ENCODE results near the gene DIP2C.

Gene DIP2C

DNA sequence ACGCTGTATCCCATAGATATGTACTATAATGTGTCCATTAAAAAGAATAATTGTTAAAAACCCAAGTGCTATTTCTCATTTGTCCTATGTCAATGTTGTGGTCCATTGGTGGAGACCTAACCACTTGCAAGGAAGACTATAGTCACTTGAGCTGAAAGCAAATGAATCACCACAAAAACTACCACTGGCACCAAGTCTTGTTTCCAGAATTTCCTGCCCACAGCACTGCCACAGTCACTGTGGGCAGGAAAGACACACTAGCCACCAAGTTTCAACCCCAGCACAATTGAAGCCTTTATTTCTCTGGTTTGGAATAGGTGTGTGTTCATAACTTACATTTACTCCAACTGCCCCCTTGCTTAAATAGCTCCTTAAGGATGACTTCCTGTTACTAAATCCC is 12.4 kb downstream of the DIP2C start:
- no peak for DNase-seq

DNA sequence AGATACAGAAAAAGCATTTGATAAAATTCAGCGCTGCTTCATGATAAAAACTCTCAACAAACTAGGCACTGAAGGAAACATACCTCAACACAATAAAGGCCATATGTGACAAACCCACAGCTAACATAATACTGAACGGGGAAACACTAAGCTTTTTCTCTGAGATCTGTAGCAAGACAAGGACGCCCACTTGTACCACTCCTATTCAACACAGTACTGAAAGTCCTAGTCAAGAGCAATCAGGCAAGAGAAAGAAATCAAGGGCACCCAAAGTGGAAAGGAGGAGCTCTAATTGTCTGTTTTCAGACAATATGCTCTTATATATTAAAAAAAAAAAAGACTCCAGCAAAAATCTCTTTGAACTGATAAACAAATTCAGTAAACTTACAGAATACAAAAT is 13.3 kb downstream of the DIP2C start:
- DNase-seq = no peak

DNA sequence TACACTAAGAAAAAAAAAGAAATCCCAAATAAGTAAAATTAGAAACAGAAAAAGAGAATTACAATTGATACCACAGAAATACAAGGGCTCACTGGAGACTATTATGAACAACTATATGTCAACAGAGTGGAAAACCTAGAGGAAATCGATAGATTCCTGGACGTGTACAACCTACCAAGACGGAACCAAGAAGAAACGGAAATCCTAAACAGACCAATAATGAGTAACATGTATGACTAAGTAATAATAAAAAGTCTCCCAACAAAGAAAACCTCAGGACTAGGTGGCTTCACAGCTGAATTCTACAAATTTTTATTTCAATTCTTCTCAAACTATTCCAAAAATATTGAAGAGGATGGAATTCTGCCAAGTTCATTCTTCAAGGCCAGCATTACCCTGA is 13.9 kb downstream of the DIP2C start:
- DNase-seq = no peak

DNA sequence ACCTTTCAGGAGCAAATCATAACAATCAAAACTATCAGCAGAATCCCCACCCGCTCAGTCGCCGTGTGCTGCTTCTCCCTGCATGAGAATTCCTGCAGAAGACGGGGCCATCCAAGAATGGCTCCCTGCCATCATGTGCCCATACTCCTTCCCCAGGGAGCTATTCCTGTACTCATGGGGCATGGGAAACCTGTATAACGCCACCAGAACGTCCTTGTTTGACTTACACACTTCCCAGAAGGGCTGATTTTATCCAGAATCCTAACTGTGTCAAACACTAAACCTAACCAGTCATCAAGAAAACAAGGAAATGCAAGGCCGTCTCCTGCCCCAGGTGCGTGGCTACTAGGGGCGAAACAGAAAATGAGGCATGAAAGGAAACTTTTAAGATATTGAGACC is 16.0 kb downstream of the DIP2C start:
- no peak for DNase-seq

DNA sequence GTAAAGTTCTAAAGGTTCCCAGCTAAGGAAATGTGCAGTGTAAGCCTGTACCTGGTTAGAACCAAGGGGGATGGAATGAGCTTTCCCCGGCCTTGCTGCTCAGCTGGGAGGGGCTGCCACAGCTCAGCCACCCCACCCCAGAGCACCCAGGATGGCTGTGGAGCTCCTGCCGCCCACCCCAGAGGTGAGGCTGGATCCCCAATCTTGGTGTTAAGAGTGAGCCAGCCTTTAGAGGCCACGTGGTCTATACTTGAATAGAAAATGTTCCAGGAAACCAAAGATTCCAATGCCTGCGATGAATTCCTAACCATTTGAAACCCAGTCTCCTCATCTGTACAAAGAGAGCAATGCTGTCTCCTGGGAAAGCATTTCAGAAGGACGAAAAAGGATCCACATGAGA is 16.5 kb downstream of the DIP2C start:
- DNase-seq = no peak

DNA sequence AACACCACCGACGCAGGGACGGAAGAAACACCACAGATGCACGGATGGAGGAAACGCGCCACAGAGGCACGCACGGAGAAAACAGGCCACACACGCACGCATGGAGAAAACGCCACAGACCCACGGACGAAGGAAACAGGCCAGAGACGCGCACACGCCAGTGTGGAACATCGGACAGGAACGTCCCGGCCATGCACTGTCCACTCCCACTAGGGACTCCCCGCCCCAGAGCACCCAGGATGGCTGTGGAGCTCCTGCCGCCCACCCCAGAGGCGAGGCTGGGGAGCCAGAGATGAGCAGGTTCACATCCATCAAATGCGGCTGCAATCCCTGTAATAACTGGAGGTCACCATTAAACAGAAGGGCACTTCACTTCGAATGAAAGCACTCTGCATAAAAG is 17.3 kb downstream of the DIP2C start:
- no peak for DNase-seq

DNA sequence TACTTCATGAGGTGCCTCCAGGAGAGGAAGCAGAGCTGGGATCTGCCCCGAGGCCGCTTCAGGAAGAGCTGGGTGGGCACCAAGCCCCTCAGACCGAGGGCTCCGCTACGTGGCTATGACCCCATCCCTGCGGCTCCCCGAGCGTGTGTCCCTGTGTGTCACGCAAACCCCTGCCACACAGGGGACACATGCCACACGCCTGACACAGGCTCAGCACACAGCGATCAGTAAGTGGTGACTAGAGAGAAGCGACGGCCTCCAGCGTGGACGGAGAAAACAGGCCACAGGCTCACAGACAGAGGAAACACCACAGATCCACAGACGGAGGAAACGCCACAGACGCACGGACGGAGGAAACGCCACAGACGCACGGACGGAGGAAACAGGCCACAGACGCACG is 18.5 kb downstream of the DIP2C start:
- no peak for DNase-seq

DNA sequence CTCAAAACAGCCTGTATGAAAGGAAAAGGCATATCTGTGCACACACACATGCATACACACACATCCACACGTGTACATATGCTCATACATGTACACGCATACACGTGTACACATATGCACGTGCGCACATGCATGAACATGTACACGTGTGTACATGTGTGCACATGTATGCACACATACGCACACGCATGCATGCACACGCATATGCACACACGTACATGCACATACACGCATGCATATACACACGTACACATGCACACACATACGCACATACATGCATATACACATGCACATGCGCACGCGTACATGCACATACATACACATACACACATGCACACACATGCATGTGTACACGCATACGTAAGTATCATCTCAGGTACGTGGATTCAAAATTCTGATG is 19.4 kb downstream of the DIP2C start:
- no peak for DNase-seq

DNA sequence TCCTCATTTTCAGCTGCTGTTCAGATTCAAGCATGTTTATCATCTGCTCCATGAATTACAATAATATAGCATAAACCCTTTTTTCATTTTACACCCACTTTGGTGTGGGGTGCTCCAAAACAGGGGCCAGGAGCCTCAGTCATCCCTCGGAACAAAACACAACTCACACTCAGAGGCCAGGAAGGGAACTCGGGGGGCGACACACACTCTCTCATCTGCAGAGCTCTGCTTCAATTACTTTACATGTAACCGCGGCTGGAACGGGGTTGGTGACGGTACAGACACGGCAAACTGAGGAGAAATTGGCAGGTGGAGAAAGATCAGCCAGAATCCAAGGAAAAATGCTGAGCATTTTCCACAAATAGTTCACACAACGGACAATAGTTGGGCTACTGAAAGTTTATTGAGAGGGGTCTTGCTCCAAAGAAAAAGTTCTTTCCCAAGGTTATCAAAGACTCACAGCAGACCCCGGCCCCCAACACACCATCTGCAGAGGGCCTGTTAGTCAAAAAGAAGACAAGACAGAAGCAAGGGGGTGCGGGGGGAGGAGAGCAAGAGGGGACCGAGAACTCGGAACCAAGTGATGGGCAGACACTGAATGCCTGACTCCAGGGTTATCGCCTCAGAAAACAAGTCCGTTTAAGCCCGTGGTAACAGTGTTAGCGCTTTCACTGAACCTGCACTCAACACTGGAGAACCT is 20.5 kb downstream of the DIP2C start:
- no peak for DNase-seq

DNA sequence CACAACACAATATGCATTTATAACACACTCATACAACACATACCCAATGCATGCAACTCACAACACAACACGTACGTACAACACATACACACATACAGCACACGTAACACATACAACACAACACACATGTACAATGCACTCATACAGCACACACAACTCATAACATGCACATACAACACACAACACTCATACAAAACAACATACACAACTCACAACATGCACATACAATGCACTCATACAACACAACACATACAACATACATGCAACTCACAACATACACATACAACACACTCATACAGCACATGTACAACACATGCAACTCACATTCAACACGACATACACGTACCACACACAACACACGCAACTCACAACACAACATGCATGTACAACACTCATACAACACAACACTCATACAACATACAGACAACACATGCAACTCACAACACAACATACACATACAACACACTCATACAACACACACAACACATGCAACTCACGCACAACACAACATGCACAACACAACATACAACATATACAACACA is 21.8 kb downstream of the DIP2C start:
- DNase-seq = no peak

DNA sequence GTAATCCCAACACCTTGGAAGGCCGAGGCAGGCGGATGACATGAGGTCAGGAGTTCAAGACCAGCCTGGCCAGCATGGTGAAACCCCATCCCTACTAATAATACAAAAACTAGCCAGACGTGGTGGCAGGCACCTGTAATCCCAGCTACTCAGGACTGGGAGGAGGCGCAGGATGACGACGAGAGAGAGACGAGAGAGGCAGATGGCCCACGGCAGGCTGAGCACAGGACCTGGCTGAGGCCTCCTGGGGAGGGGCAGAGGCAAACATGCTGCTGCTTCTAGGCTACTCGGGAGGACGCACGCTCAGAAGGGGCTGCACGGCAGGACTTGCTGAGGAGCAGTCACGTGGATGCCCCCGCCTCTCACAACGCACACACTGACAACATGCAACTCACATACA is 22.4 kb downstream of the DIP2C start:
- DNase-seq = no peak

DNA sequence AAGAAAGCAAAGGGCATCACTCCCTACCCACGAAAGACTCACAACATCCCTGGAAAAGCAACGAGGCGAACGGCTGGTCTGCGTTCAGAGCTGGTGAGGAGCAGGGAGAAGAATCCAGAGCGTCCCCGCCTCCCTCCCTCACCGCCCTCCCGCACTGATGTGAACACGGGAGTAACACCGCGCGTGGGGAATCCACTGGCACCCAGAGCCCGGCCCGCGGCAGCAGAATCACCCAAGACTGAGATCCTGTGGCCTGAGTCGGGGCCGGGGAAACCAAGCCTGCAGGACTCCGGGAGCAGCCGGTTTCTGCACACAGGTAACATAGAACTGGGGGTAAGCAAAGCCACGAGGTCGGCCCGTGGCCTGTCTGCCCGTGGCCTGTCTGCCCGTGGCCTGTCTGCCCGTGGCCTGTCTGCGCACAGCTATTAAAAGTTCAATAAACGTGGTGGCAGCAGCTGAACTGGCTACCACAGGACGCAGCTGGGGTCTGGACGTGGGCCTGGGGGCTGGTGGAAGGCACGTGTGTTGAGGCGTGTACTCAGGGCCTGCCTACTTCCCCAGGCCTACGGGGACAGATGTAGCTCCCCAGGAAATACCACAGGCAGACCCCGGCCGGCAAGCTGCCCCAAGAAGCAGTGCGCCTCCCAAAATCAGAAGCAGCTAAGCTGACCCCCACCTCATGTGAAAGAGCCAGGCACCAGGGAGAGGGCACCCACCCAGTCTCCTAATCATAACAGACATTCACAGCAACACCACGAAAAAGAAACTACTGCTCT is 23.0 kb downstream of the DIP2C start:
- no peak for DNase-seq

DNA sequence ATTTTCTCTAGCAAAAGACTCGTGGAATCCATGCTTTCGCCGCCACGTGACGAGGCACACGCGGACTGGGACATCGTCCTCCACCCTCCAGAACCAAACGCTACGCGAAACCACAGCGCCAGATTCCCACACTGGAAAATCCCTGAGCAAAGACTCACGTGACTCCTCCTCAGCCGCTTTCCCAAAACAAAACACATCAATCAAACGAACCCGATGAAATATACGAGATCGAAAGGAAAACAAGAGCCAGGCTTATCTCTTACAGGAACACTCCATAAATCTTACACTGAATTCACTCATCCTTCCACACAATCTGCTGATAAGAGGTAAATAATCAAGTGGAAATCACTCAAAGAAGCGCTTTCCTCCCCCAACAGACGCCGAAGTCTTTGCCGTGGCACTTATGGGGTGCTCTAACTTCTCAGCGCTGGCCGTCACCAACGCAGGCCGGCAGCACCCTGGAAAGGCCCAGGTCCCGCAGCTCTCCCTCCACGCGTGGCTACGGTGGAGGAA is 23.8 kb downstream of the DIP2C start:
- DNase-seq = no peak

DNA sequence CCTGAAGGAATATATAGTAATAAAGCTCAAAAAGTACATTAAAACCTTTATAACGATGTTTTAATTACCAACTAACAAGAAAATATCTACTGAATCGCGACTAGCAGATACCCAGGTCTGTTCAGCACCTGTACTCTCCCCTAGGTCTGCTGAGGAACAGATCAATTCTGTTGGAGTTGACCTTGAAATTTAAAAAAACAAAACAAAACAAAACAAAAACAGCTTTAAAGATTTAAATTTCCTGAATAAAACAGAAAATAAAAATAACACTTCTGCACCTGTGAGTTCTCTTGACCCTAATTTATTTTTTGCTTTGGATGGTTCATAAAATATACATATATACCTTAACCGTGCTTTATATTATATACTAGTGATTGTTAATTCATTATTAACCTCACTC is 24.6 kb downstream of the DIP2C start:
- DNase-seq = no peak

DNA sequence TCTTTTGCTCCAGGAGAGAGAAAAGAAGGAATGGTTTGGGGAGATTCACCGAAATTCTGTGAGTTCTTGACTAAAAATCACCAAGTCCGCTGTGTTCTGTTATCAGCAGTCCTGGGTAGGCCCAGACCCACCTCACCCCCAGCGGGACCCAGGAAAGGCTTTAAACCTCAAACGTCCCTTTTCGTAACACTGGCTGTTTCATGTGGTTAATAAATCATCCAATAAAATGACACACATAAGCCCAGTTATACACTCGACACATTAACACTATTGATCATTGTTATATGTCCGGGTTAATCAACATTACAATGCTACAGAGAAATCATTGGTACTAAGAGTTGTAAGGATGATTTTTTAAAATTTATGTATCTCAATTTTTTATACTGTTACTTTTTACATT is 25.2 kb downstream of the DIP2C start:
- DNase-seq = no peak

DNA sequence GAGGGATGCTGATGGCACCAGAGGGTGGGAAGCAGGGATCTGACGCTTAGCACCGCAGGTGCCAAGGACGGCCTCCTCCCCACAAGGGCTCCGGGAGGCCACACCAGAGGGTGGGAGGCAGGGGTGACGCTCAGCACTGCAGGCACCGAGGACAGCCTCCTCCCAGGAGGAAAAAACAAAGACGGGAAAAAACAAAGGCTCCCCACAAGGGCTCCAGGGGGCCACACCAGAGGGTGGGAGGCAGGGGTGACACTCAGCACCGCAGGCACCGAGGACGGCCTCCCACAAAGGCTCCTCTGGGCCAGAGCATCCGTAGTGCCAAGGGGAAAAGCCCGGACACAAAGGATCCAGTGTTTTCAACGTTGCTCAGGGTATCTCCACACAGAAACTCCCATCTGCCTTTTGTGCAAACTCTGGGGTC is 25.6 kb downstream of the DIP2C start:
- no peak for DNase-seq

DNA sequence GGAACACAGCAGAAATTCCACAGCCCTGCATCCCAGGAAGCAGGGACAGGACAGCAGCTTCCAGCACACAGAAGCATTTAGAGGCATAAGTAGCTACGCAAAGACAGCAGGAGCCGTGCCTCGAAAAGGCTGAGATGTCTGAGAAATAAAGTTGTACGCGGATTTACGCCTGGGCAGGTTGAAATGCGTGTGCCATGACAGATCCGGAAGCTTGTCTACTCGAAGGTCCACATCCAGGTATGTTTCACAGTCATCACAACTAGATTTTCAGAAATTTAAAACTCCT is 26.1 kb downstream of the DIP2C start:
- DNase-seq = no peak

DNA sequence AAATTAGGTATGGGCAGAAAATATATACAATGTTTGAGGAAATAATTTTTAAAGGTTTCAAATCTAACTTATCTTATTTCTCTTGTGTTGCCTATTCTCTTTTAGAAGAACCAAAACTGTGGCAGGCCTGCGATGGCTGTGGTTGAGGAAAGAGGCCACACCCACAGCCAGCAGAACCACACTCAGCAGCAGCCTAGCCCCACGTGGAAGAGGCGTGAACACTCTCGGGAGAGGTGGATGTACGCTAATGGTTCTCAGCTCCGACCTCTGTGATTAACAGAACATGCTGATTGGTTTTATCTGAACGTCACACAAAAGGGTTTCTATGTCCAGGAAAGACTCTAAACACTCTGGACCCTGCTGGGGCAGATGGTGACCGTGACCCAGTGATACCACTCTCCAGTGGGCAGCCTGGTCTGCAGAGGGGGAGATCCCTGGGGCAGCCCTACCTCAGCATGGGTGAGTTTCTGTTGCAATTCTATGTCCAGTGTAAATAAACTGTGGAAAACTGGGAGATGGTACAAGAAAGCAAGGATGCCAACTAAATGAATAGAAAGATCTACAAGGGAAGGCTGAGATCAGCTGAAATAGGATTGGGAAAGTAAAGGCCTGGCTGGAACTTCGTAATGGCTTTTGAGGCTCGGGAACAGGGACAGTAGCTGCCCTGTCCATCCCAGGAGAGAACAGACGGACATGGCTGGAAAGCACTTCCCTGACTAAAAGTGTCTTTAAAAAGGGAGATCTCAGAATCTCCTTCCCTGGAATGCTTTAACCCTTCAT is 26.6 kb downstream of the DIP2C start:
- peak; percentile 19 for DNase-seq

DNA sequence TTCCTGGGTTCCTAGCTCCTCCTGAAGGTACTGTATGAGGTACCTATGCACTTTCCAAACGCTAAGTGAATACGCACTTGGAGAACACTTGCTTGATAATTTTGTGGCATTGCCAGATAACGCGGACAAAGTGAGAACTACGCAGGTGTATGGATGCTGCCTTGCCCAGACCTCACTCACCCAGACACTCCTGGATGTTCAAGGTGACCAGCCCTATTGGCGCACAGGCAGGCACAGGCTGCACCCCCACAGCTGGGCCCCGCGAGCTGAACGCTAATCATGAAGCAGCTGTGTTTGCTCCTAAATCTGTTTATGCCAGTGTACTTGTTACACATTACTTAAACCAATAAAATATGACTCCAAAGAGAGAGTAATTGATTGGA is 27.3 kb downstream of the DIP2C start:
- DNase-seq = peak; percentile 80

DNA sequence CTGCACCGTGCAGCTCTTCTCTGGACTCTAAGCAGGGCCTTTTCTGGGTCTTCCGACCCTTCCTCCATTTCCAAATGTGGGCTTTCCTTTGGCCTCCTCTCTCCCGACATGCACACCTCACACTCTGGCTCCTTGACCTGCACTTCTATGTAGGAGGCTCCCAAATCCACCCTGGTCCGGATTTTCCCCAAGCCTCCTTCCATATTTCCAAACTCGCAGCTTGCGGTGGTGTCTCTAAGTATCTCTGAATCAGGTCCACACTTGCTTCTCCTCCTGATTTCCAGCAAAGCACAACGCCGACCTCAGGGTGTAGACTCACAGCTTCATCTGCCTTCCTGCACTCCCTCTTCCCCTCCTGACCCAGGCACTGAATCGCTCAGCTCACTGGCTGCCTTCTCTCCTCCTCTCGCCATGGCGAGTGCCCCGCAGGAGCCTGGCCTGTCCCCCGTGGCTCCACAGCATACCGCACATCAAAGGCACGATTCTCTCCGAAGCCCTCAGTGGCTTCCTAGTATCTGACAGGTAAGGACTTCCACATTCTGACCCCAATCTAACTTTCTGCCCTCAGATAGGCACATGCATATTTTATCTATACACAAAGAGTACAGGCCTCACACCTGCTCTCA is 27.8 kb downstream of the DIP2C start:
- DNase-seq = no peak

DNA sequence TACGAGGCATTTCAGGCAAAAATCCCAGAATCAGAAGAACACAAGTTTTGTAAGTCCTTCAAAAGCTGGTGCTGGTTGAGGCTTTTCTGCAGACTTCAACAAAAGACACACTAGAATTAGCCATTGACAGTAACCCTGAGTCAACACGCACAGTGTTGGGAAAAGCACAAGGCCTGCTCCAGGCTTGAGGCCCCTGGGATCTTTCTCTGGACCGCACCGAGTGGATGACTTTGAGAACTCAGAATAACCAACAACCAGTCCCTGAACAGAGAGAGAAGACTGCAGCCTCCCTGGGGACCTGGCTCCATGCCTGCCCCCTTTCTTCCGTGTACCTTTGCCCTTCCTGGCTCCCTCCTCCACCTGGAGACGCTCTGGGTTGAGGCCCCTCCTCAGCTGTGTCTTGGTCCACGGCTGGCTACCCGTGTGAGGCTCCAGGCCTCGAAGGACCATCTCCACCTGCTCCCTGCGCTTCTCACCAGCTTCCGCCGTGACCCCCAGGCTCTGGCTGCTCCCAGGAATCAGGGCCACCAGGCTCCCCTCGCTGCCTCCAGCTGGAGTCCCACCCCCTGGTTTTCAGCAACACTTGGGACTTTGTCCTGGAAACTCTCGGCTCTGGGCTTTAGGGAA is 28.4 kb downstream of the DIP2C start:
- DNase-seq = no peak

DNA sequence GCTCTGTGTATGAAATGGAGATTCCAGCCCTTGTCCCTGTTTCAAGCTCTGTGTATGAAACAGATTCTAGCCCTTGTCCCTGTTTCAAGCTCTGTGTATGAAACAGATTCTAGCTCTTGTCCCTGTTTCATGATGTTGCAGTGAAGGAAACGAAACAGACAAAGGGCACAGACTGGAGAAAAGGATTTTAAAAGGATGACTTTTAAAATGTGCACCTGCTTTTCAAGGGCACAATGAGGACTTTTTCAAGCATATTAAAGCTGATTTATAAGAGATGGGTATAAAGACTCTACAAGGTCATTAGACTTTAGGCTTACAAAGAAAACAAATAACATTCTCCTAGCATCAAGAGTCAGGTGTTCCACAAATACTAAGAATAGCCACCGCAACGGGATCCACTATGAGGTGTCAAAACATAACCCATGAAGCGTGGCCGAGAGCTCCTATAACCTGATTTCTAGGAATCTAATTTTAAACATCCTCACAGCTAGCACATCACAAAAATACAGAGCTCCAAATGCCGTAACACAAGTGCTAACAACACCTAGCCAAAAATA is 29.0 kb downstream of the DIP2C start:
- DNase-seq = no peak

Measured in NCI-H146 (cell line).